Left ventricle myocardium superior (tissue), 1 donor: ENCODE data around the gene SIGMAR1. TPM values are rescaled to one million over a fixed set of nuclear protein-coding genes. Genes with fewer than 3 reads are reported as not detected.

Experiments
- ATAC-seq: fragments of 200-7000 bp; cut with Tn5 transposase; one replicate; pipeline ENCODE4 v1.9.1; 2020; ENCODE audit warnings: mild to moderate bottlenecking, moderate library complexity
- DNase-seq: peaks from one replicate; pipeline ENCODE4 v3.0.0-alpha.2; 2020
- intact Hi-C: fragments of 100-400 bp; cut with micrococcal nuclease; formaldehyde crosslinking; loops from one replicate; pipeline ENCODE4 v1.11.0; 2022
- long read RNA-seq: library from polyadenylated mRNA; unstranded; transcript quantifications from one replicate; pipeline ENCODE4 v2.0.0, GENCODE V29; 2021
- total RNA-seq: library from RNA; stranded (reverse); fragmentation: NEBNext Ultra II Directional; extraction: Animal tissue kit (Norgen Biotek cat#: 25700); gene quantifications from one replicate; pipeline ENCODE4 v1.2.1, GENCODE V29; 2021
- donor health status: DM: no; HTN: yes; CAD: no; lungs with severe emphysema.

SIGMAR1 gene
- total RNA-seq = 23.1 TPM
- long read RNA-seq, transcript SIGMAR1-201 (4 exons, 1,656 nt) = major isoform, 42 of 54 reads
- long read RNA-seq, partial matches to known transcripts = 1 of 54 reads
- long read RNA-seq, other reads (novel, unspliced or antisense) = 9 of 54 reads

- ATAC-seq (peak; percentile 97), DNase-seq (peak; percentile 97)
- intact Hi-C loops = no loop called here
Observed at GRCh38 chr9:34637356-34638137, at the start of gene SIGMAR1. SIGMAR1 (minus strand) TSS chr9:34637787; CDS start chr9:34637697, 90 bp downstream.

- intact Hi-C loops = no loop called here
- no peak for ATAC-seq
- no peak for DNase-seq
Observed at GRCh38 chr9:34686732-34687131, 49.1 kb upstream of the SIGMAR1 start.

- ATAC-seq (peak; percentile 65), DNase-seq (peak; percentile 55)
- intact Hi-C loops = no loop called here
Observed at GRCh38 chr9:34686231-34686630, 48.6 kb upstream of the SIGMAR1 start.

GRCh38 chr9:34685591-34685990 lies 48.0 kb upstream of the SIGMAR1 start:
- intact Hi-C loops = no loop called here
- ATAC-seq (no peak), DNase-seq (no peak)

- intact Hi-C loops = no loop called here
- ATAC-seq = no peak
- no peak for DNase-seq
Observed at GRCh38 chr9:34684816-34685215, 47.2 kb upstream of the SIGMAR1 start.

- ATAC-seq = no peak
- intact Hi-C loops = no loop called here
- DNase-seq = no peak
Observed at GRCh38 chr9:34684145-34684544, 46.6 kb upstream of the SIGMAR1 start.

- DNase-seq (no peak), ATAC-seq (no peak)
- intact Hi-C loops = no loop called here
Observed at GRCh38 chr9:34675869-34676268, 38.3 kb upstream of the SIGMAR1 start.

GRCh38 chr9:34675048-34675714 lies 37.6 kb upstream of the SIGMAR1 start:
- DNase-seq = peak; percentile 73
- ATAC-seq = peak; percentile 65
- intact Hi-C loops = no loop called here

GRCh38 chr9:34674440-34674839 lies 36.9 kb upstream of the SIGMAR1 start:
- DNase-seq (no peak), ATAC-seq (no peak)
- intact Hi-C loops = no loop called here

GRCh38 chr9:34671307-34671706 lies 33.7 kb upstream of the SIGMAR1 start:
- ATAC-seq = no peak
- no peak for DNase-seq
- intact Hi-C loops = no loop called here

- DNase-seq (no peak), ATAC-seq (no peak)
- intact Hi-C loops = no loop called here
Observed at GRCh38 chr9:34669809-34670562, 32.4 kb upstream of the SIGMAR1 start.

GRCh38 chr9:34665381-34666250 lies 28.0 kb upstream of the SIGMAR1 start:
- intact Hi-C loops = no loop called here
- DNase-seq = peak; percentile 96
- ATAC-seq = peak; percentile 89

- intact Hi-C loops = no loop called here
Observed at GRCh38 chr9:34665067-34665380, 27.4 kb upstream of the SIGMAR1 start.

GRCh38 chr9:34664281-34665066 lies 26.9 kb upstream of the SIGMAR1 start:
- DNase-seq (peak; percentile 87), ATAC-seq (peak; percentile 54)
- intact Hi-C loops = no loop called here

More at GRCh38 chr9:34665067-34665380, 27.4 kb upstream of the SIGMAR1 start:
- DNase-seq (no peak), ATAC-seq (no peak)

- ATAC-seq (no peak), DNase-seq (no peak)
- intact Hi-C loops = no loop called here
Observed at GRCh38 chr9:34663303-34663605, 25.7 kb upstream of the SIGMAR1 start.

GRCh38 chr9:34662526-34663302 lies 25.1 kb upstream of the SIGMAR1 start, which contains the start of gene CCL27:
CCL27 (minus strand) TSS chr9:34662657; CDS start chr9:34662633, 24 bp downstream.
- intact Hi-C loops = no loop called here
- ATAC-seq = no peak
- no peak for DNase-seq

GRCh38 chr9:34659592-34660253 lies 22.1 kb upstream of the SIGMAR1 start:
- intact Hi-C loops = no loop called here
- no peak for ATAC-seq
- no peak for DNase-seq
